GM18511 (cell line): ENCODE measurements around the gene KDM2B.

Experiments used
- ATAC-seq: cut with Tn5 transposase; IDR thresholded peaks from one replicate; pipeline ENCODE4 v1.9.1; 2021; ENCODE audit warnings: mild to moderate bottlenecking, moderate library complexity; ENCODE audit not compliant: unreplicated experiment

KDM2B gene

DNA sequence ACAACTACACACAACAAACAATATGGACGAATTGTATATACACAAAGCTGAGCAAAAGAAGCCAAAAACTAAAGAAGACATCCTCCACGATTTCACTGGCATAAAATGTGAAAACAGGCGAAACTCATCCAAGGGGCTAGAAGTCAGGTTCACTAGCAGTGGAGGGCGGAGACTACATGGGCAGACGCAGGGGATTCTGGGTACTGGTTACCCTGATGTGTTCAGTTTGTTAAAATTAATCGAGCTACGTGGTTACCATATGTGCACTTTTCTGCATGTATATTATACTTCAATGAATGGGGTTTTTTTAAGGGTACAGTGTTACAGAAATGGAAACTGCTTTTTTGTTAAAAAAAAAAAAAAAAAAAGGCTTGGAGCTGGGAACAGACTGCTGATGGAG is 12.3 kb downstream of the KDM2B start:
- no peak for ATAC-seq

DNA sequence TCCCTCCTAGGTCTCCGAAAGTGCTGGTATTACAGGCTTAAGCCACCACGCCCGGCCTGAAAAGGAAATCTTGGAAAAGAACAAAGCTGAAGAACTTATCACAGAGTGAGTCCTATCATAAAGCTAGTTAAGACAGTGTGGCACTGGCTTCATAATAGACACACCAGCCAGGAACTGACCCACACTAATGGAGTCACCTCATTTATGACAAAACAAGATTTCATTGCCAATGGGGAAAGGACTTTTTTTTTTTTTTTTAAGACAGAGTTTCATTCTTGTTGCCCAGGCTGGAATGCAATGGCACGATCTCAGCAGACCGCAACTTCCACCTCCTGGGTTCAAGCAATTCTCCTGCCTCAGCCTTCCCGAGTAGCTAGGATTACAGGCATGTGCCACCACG is 15.7 kb downstream of the KDM2B start:
- ATAC-seq = no peak

DNA sequence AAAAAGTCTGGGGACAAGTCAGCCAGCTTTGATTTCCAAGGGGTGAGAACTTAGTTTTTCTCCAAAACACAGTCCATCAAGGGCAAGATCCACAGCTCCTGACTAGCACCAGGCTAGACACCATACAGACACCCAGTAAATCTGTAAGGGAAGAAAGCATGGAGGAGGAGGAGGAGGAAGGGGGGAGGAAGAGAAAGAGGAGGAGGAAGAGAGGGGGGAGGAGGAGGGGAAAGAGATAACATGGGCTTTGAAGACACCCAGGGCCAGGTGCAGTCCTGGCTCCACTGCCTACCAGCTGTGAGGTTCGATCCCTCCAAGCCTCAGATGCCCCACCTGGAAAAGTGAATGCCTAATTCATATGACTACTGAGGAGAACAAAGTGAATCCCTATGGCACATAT is 18.3 kb downstream of the KDM2B start:
- ATAC-seq = no peak

DNA sequence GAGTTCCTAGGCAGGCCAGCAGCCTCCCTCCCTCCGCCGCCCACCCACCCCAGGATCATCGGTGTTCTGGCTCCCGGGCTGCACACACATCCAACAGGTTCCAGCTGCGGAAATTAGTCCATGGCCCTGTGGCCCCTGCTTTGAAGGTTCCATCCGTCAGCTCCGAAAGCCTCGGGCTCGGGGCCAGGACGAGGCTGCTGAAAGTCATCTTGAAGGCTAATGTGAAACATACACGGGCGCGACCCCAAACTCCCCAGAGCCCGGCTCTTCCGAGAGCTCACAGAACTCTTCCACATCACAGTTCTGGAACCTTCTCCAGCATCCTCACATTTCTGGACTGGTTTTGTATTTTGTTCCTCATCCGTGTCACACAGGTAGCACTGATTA is 19.8 kb downstream of the KDM2B start:
- ATAC-seq = no peak

DNA sequence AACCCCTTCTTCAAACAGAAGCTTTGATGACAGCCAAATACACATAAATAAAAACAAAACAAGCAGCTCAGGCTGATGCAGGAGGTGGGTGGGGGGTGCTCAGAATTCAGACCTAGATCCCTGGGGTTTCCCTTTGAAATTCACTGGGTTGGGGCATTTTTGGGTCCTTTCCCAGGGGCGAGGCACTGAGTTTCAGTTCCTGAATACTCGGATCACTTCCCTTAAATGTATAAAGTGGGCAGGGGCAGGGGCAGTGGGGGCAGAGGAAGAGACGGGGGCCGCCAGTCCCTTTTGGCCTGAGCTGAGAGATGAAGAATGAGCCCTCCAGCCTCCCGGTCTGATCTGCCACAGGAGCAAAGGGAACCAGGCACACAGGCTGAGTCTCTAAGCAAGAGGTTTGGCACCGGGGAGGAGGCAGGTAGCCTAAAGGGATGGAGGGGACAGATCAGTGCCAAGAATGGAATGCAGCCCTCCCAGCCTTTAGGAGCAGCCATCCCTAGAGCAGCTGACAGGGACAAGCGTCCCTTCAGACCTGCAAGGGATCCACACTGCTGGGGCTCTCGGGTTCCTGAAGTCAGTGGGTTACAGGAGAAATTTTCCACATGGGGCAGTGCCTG is 20.3 kb downstream of the KDM2B start:
- no peak for ATAC-seq

DNA sequence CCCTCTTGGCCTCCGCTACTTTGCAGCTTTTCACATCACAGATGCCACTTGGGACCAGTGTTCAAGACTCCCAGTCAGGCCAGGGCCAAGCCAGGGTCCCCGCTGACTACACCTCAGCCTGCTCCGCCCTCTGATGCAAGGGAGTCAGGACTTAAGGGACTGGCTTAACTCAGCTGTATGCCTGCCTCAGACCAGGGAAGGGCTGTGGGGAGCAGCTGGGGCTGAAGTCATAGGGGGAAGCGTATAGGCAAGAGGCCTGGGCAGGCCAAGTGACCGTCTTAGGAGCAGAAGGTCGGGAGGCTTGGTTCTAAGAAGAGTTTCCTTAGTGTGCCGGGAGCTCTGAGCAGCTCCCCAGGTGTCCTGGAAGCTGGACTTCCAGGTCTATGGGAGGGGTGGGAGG is 21.9 kb downstream of the KDM2B start:
- ATAC-seq = no peak

DNA sequence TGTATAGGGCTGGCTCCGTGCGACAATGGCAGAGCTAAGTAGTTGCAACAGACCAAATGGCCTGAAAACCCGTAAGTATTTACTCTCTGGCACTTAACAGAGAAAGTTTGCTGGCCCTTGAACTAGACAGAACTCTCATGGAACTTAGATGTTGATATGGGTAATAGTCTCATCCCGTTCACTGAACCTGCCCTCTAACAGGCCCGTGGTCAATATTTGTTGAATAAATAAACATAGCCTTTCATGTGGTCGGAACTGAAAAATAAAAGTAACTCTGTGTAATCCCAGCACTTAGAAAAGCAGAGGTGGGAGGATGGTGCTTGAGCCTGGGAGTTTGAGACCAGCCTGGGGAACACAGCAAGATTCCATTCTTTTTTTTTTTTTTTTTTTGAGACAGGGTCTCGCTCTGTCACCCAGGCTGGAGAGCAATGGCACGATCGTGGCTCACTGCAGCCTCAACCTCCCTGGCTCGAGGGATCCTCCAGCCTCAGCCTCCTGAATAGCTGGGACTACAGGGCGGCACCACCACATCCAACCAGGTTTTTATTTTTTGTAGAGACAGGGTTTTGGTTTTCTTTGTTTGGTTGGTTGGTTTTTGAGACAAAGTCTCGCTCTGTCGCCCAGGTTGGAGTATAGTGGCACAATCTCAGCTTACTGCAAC is 29.7 kb downstream of the KDM2B start:
- no peak for ATAC-seq

DNA sequence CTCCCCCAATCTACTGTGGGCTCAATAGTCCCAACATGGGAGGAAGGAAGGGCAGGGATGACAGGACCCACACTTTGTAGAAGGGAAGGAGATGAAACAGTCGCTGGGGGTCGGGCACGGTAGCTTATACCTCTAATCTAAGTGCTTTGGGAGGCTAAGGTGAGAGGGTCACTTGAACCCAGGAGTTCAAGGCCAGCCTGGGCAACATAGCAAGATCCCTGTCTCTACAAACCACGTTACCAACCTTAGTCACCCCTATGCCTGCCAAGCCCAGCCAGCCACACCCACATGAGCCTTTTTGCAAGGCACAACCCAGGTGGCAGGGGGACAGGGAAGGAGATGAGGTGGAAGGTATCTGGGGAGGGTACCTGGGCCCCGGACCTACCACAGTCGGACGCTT is 31.7 kb downstream of the KDM2B start:
- no peak for ATAC-seq

DNA sequence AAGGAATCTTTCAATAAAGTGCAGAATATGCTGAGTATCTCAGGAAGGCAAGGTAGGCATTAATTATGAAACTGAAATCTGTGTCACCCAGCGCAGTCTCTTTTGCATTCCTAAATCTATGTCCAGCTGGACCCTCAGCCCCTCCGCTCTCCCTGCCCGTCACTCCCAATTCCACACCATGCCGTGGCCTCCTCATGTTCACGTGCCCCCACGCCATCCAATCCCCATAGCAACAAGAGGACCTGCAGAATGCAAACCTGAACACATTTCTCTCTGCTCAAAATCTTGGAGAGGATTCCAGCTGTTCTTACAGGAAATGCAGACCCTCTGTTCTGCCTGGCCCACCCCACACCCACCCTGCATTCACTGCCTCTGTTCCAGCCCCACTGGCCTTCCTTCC is 35.3 kb downstream of the KDM2B start:
- no peak for ATAC-seq

DNA sequence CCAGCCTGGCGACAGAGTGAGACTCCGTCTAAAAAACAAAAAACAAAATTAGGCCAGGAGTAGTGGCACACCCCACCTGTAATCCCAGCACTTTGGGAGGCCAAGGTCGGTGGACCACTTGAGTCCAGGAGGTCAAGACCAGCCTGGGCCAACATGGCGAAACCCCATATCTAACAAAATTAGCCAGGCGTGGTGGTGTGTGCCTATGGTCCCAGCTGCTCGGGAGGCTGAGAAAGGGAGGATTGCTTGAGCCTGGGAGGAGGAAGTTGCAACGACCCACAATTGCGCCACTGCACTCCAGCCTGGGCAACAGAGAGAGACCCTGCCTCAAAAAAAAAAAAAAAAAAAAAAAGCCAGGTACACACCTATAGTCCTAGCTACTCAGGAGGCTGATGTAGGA is 37.0 kb downstream of the KDM2B start:
- no peak for ATAC-seq

DNA sequence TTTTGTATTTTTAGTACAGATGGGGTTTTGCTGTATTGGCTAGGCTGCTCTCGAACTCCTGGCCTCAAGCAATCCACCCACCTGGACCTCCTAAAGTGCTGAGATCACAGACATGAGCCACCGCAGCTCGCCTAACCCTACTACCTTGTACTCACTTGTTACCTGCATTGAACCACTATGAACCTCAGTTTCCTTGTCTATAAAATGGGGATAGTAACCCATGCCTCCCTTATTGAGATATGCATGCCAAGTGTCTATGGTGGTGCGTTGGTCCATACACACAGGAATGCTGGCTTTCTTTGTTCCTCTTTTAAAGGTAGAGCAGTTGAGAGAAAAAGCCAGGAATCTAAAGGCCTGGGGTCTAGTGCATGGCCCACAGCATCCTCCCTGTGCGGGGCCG is 40.9 kb downstream of the KDM2B start:
- no peak for ATAC-seq

DNA sequence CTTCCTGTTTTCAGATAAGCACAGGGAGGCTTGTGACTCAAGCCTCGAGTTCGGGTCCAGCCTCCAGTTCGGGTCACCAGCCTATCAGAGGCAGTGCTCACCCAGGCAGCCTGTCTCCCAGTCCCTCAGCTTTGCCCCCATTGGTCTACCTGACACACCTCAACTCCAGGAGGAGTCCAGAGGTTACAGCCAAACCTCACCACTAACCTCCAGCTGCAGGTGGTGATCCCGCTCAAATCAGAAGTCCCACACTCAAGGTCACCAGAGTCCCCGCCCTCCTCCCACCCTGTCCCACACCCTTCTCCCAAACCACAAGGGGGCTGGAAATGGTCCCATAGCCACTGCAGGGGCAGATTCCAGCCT is 42.1 kb downstream of the KDM2B start:
- no peak for ATAC-seq

DNA sequence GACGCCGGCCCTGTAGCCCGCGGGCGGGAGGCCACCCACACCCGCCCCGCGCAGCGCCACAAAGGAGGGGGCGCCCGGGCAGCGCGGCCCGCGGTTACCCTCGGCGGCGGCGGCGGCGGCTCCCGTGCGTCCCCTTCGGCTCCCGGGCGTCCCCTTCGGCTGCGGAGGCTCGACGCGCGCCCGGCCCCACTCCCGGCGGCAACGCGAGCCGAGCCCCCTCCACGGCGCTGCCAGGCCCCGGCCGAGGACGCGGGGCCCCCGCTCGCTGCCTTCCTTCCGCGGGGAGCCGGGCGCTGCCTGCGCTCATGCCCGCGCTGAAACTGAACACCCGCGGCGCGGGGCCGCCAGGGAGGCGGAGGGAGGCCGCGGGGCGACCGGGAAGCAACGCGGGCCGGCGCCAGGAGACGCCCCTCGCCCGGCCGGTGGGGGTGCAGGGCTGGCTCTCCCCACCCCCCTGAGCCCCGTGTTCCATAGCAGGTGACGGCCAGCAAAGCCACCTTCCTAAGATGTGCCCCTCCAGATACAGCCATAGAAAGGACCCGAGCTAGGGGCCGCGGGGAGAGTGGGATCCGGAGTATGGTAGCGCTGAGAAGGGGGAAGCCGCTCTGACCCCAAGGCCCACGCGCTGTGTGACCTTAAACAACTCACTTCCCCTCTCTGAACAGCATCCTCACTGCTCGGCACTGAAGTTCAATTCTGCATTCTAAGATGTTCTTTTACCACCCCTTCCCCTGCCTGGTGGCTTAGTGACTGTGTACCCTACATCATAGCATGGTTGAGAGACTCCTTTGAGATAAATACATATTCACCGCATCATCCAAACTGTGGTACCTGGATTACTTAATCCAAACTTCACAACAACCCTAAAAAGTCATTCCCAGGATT is 42.8 kb downstream of the KDM2B start:
- peak; percentile 9 for ATAC-seq

DNA sequence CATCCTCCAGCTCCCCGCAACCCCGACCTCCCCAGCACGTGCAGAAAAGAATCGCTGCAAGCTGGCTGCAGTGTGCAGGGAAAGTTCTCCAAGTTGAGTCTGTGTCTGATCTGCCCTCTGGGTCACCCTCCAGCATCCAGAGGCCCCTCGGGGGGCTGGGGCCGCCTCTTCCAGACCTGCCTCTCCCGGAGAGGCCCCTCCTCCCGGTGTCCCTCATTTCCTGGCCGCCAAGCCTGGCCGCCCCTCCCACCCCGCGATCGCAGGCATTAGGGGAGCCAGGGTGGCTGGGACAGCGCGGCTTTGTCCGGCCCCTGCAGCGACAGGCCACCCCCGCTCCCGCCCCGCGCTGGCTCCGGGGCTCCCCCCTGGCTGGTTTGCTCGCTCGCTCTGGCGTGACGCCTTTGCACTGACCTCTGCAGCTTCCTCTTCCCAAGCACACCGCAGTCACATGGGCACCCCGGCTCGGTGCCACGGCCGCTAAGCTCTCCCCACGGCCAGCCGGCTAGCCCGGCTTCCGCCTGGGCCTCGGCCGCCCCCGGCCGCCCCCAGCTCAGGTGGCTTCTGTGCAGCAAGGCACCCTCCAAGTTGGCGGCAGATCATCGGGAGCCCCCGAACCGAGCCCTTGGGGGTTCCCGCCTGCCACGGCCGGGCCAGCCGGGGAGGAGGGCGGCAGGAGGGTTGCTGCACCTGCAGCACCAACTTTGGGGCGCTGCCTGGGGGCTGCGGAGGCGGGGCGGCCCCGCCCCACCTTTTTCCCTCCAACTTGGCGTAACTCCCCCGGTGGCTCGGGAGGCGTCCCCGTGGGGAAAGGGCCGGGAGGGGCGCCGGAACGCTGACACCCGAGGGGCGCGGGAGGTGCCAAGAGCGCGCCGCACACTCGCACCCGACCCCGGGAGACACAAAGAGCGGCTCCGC is 43.7 kb downstream of the KDM2B start:
- ATAC-seq = peak; percentile 67

DNA sequence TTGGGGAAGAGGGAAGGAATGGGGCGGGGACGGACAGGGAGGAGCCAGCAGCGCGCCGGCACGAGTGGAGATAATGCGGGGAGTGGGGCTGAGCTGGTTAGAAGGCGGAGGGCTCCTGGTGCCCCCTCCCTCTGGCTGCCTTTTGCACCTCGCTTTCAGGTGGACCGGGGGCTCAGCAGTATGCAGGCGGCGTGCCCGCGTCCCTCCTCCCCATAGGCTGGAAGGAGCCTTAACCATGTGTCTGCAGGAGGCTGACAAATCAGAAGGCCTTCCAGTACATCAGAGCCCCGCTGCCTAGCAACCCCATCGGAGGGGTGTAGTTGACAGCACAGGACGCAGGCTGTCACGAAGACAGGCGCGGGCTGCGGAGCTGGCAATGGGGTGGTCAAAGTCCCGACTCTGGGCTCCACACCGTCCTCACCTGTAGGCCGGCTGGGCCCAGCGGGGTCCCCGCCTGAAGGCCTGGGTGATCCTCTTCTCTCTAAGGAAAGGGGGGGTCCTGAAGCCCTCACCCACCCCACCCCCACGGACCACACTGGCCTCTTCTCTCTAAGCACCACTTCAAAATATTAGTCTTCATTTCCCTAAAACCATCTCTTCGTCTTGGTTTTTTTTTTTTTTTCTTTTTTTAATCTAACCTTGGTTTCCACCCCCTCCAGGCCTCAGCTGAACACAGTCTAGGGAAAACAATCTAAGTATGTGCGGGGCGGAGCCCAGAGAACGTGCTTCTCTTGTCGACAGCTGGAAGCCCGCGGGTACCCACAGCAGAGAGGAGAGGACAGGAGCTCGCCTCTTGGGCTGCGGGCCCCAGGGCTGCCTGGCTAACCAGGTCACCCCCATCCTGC is 44.5 kb downstream of the KDM2B start:
- peak; percentile 64 for ATAC-seq

DNA sequence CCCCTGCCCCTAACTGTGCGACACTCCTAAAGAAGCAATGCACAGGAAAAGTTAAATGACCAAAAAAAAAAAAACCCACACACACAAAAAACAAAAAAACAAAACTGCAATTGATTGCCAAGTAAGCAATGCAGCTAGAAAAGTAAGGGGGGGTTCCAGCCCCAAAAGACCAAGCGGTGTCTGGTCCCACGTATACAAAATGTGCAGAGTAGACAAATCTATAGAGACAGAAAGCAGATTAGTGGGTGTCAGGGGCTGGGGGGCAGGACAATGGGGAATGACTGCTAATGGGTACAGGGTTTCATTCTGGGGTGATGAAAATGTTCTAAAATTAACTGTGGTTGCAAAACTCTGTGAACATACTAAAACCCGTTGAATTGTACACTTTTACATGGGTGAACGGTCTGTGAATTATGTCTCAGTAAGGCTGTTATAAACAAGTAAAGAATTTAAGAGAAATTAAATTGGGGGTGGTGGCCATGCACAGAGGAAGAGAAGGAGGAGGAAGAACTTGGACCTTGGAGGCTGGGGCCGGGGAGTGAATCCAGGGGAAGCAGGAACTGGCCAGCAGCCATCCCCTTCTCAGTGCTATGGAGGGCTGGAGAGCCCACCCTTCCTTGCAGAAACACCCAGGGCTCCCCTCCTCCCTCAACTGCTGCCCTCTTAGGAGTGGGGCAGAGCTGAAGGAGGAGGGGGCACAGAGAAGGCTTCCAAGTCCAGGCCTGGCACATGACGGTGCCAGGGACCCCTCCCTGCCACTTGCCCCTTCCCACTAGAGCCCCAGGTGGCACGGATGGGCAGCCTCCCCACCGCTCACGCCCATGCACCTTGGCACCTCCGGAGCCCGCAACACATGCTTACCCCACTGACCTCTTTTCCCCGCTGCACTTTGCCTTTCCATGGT is 45.4 kb downstream of the KDM2B start:
- no peak for ATAC-seq

DNA sequence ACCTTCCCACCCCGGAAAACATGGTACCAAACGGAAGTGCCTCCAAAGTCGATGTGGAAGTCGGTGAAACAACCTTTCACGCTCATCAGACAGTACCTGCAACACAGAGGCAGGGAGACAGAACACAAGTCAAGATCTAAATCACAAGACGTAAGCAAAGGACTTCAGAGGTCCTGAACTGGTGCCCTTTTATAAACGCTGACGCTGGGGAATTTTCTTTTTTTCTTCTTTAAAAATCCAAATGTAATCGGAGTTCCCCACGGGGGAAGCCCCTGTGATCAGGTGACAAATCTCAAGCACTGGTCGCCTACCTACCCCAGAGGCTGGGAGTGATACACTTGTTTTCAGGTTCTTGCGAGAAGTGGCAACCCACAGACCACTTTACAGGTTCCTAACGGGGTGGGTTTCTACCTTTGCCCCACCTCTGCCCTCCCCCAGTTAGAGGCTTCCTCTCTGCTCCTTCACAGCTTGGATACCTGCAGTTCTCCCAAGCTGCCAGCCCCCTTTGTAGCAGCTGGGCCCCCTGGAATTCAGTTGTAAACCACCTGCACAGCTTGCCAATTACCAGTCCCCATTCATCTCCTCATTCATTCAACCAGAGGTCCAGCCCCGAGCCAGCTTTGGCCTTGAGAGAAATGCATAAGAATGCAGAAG is 46.2 kb downstream of the KDM2B start:
- ATAC-seq = no peak

DNA sequence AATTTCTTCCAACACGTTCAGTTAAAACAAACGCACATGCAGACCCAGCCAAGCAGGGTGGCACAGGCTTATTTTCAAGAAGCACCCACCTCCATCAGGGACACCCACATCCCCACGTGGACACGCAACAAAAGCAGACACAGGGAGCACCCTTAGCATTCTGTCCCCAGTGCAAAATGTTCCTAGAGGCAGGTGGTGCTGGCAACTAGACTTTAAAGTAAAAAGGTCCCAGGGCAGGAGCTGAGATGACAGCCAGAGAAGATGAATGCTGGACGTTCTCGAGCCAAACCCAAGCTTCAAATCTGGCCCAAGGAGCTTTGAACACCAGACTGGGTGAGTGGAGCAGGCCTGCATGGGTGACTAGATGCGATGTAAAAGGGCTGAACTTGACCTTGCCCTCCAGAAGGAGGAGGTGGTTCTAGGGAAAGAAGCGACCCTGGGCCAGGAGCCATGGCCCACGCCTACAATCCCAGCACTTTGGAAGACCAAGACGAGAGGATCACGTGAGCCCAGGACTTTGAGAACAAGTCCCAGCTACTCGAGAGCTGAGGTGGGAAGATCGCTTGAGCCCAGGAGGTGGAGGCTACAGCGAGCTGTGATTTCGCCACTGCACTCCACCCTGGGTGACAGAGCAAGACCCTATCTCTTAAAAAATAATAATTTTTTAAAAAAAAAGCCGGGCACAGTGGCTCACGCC is 47.3 kb downstream of the KDM2B start:
- ATAC-seq = no peak
